ENCODE data around the gene CLEC4E.

DNA sequence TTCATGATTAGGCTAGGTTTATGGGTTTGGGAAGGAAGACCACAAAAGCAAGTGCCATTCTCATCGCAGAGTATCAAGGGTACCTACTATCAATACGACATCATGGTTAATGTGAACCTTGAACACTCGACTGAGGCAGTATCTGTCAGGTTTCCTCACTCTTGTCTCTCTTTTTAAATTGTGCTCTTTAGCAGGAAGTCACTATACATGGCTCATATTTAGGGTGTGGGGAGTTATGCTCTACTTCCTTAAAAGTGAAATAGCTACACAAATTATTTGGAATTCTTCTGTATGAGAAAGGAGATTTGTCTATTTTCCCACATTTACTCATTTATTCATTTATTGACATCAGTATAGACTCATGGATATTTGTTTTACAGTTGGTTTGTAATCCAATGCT lies 5.9 kb upstream of the CLEC4E start:
- TF ChIP-seq, protein P1, sequence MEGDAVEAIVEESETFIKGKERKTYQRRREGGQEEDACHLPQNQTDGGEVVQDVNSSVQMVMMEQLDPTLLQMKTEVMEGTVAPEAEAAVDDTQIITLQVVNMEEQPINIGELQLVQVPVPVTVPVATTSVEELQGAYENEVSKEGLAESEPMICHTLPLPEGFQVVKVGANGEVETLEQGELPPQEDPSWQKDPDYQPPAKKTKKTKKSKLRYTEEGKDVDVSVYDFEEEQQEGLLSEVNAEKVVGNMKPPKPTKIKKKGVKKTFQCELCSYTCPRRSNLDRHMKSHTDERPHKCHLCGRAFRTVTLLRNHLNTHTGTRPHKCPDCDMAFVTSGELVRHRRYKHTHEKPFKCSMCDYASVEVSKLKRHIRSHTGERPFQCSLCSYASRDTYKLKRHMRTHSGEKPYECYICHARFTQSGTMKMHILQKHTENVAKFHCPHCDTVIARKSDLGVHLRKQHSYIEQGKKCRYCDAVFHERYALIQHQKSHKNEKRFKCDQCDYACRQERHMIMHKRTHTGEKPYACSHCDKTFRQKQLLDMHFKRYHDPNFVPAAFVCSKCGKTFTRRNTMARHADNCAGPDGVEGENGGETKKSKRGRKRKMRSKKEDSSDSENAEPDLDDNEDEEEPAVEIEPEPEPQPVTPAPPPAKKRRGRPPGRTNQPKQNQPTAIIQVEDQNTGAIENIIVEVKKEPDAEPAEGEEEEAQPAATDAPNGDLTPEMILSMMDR (IDR thresholded peaks at IDR 0.05) = no peak
- TF ChIP-seq POLR2A (IDR thresholded peaks at IDR 0.05) = no peak
